NOMO-1 treated with dmso at 0.1 percent for 144 hours (cell line): ENCODE data around the gene TRDN.
"Not testable (repeated sequence)": the region's sequence is repeated elsewhere in the genome, so short reads cannot be mapped to it uniquely, and the experiment has no call there.

Source experiments
- DNase-seq: peaks from one replicate; lab custom pipeline; 2025; ENCODE audit not compliant: unreplicated experiment; lab: John Stamatoyannopoulos, UW

TRDN gene

DNA sequence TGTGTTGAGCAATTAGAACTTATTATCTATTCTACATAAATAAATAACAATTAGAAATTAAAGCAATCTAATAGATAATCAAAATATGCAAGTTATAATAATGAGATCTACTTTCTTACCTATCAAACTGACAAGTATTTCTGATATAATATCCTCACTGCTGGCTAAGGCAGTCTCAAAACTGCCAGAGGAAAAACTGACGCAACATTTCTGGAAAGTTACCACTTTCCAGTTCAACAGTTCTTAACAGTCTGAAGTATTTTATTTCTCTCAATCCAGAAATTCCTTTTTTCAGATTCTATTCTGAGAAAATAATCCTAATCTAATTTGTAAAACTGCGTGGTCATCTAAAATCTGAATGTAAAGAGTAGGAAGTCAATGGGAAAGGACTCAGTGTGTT lies 121.0 kb downstream of the TRDN start:
- no peak for DNase-seq

DNA sequence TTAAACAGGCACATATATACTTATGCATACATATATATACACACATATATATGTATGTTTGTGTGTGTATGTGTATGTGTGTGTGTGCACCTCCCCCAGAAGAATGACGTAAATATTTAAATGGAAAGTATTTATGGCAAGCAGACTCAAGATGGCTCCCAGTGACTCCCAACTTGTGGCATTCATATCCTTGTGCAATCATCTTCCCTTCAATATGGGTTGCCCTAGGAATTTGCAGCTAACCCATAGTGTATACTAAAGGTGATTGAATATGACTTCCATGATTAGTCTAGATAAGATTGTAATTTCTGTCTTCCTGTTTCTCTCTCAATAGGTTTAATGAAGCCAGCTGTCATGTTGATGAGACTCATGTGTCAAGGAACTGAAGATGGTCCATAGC lies 127.6 kb downstream of the TRDN start:
- DNase-seq = no peak

DNA sequence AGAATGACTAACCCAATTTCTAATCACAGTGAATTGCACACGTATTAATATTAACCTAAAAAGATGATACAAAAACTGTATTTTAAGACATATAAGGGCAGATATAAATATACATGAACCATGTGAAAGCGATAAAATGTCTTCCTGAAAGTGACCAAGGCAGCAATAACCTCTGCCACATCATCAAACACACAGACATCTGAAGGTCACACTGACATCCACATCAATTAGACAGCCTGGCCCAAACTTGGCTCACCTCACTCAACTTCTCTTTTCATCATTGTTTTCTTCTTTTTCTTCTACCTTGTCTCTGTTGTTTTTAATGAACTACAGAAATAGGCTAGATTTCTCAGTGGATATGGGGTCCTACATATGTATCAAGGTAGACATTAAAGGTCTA lies 128.5 kb downstream of the TRDN start:
- no peak for DNase-seq

DNA sequence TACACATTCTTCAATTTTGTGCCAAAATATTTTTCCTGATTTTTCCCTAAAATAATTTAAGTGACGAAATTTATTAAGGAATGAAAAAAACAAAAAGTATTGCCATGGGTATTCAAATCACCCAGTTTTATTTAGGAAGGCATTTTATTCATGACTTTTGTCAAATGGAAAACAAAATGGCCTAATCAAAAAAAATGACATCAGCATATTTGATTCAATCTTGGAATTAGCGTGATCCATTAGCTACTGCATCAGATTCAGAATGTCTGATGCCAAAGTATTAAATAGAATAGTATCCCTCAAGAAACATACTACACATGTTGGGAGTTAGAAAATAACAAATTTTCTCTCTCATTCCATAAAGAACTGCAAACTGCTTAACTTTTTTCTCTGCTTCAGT lies 129.2 kb downstream of the TRDN start:
- DNase-seq = no peak

DNA sequence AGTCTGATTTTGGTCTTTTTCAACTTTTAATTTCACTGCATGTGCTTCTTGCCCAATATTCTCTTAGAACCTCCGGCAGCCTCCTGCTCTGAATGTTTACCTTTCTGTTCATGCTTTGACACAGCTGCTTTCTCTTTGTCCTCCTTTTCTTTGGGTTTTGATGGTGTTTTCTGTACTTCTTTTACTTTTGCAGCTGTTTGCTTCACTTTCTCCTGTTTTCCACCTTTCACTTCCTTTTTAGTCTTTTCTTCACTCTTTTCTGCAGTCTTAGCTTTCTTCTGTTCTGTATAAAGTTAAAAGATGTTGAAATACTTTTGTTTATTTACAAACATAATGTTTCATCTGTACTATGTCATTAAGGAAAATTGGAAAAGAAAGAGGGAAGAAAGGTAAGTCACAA lies 133.1 kb downstream of the TRDN start:
- DNase-seq = no peak

DNA sequence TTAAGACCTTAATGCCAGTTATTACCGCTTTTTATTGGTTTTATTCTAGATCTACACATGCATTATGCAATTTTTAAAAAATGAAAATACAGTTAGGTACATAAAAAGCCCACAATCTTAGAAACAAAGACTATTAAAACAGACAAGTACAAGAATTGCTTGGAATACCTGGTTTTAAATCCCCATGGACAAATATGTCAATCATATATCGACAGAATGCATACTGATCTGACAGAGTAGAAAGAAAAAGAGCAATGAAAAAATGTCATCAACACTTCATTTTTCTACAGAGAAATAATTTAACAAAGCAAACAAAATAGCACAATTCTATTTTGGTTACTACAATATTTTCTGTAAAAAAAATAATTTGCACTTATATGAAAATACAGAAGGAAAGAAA lies 139.7 kb downstream of the TRDN start:
- no peak for DNase-seq

DNA sequence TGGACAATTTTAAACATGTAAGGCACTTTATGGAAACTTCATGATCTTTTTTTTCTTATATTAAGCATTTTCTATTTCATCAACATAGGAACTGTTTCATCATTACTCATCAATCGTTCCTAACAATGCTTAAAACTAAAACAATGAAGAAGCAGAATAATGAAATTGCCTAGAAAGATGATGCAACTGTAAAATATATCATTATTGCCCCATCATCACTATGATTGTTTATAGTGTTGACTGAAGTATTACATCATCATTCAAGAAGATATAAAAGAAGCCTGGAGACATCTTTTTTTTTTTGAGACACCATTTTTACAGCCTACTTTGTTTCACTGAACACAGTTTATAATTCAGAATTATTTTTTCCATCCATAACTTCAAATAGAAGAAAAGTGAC lies 147.2 kb downstream of the TRDN start:
- DNase-seq = no peak

DNA sequence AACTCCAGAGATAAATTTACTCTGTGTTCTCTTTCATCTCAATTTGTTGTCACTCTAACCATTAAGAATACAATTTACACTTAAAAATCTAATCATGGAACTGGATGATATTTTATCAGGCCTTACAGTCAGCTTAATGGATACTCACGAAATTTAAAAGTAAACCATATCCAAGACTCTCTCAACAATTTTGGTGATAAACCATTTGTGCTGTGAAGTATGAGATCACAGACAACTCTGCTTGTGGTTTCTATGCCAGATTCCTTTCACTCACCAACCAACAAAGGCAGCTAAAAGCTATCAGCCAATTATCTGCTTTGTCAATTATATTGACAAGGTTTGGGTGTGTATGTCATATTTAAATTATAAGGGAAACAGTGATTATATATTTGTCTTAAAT lies 155.8 kb downstream of the TRDN start:
- DNase-seq = no peak

DNA sequence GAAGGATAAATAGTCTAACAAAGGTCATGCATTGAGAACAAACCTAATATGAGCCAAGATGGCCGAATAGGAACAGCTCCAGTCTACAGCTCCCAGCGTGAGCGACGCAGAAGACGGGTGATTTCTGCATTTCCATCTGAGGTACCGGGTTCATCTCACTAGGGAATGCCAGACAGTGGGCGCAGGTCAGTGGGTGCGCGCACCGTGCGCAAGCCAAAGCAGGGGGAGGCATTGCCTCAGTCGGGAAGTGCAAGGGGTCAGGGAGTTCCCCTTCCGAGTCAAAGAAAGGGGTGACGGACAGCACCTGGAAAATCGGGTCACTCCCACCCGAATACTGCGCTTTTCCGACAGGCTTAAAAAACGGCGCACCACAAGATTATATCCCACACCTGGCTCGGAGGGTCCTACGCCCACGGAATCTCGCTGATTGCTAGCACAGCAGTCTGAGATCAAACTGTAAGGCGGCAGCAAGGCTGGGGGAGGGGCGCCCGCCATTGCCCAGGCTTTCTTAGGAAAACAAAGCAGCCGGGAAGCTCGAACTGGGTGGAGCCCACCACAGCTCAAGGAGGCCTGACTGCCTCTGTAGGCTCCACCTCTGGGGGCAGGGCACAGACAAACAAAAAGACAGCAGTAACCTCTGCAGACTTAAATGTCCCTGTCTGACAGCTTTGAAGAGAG lies 164.6 kb downstream of the TRDN start:
- DNase-seq = not testable (repeated sequence)

DNA sequence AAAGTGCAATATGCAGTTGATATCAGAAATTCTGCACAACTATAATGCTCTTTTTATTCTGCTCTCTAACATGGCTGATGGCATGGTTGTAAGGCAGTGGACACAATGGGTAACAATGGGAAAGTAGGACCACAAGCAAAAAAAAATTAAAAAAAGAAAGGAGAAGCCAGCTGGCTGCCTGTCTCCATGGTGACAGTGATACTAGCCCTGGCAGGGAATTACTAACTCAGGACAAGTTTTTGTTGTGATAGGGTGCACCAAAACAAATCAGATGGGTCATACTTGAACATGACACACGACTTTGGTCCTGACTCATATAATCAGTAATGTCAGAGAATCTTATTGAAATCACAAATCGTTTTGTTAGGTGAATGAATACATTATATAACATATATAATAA lies 169.4 kb downstream of the TRDN start:
- DNase-seq = no peak

DNA sequence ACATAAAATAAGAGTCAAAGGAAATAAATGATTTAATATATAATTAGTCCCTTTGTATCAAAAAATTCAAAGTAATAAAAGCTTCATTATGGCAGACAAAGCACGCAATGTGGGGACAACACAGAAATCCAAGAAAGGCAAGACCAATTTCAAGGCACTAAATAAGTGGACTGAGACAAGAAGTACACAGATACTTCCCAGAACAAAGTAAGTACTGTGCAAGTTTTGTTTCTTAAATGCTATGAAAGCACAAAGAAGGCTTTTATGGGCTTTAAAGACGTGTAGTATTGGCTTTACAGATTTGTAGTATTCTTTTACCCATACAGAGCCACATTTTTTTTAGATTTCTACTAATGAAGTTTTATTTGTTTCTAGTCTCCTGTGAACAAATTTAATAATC lies 174.6 kb downstream of the TRDN start:
- no peak for DNase-seq

DNA sequence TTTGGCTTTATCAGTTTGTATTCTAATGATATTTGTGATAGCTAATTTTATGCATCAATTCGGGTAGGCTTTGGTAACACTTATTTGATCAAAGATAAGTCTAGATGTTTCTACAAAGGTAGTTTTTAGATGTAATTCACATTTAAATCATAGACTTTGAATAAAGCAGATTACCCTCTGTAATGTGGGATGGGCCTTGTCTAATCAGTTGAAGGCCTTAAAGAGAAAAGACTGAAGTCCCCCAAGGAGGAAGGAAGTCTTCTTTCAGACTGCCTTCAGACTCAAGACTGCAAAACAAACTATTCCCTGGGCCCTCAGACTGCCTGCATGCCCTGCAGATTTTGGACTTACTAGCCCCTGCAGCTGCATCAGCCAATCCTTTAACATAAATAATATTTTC lies 178.5 kb downstream of the TRDN start:
- DNase-seq = no peak

DNA sequence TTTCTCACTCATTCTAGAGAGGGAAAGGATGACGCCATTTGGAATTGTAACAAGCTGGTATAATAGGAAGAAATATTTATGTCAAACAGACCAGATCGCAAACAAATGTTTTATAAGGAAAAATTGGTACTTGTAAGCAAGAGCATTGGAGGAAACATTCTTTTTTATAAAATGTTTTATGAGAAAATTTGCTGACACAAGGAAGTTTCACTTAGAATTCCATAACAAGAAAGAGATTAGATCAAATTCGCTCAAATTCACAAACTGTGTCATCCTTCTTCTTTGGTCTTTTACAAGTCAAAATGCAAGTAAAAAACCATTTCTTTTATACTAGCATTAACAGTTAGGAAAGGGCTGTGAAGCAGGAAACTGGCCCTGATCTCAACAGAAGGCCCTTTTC lies 179.9 kb downstream of the TRDN start:
- DNase-seq = no peak

DNA sequence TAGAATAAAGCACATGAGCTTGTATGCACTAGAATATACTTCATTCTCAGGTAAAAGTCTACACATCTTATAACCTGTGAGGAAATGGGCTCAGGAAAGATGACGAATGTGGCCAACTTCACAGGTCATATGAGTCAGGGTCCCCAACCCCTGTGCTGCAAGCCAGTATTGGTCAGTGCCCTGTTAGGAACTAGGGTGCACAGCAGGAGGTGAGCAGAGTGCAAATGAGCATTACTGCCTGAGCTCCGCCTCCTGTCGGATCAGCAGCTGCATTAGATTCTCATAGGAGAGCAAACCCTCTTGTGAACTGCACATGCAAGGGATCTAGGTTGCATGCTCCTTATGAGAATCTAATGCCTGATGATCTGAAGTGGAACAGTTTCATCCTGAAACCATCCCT lies 182.3 kb downstream of the TRDN start:
- DNase-seq = no peak

DNA sequence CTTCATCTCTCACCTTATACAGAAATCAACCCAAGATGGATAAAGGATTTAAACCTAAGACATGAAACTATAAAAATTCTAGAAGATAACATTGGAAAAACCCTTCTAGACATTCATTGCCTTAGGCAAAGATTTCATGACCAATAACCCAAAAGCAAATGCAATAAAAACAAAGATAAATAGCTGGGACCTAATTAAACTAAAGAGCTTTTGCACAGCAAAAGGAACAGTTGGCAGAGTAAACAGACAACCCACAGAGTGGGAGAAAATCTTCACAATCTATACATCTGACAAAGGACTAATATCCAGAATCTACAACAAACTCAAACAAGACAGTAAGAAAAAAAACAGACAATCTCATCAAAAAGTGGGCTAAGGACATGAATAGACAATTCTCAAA lies 183.7 kb downstream of the TRDN start:
- DNase-seq = not testable (repeated sequence)

DNA sequence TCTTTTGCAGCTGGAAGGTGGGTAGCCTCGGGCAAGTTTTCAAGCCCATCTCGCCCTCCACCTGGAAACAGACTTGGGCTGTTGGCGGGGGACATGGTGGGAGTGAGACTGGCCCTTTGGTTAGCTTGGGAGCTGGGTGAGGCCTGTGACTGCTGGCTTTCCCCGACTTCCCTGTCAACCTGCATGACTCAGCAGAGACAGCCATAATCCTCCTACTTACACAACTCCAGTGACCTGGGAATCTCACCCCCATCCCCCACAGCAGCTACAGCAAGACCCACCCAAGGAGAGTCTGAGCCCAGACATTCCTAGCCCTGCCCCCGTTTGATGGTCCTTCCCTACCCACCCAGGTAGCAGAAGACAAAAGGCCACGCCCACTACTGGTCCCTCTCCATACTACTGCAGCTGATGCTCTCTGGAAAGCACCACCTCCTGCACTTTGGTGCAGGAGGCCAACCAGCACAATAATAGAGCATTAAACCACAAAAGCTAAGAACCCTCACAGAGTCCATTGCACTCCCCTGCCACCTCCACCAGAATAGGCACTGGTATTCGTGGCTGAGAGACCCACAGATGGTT lies 188.4 kb downstream of the TRDN start:
- no peak for DNase-seq

DNA sequence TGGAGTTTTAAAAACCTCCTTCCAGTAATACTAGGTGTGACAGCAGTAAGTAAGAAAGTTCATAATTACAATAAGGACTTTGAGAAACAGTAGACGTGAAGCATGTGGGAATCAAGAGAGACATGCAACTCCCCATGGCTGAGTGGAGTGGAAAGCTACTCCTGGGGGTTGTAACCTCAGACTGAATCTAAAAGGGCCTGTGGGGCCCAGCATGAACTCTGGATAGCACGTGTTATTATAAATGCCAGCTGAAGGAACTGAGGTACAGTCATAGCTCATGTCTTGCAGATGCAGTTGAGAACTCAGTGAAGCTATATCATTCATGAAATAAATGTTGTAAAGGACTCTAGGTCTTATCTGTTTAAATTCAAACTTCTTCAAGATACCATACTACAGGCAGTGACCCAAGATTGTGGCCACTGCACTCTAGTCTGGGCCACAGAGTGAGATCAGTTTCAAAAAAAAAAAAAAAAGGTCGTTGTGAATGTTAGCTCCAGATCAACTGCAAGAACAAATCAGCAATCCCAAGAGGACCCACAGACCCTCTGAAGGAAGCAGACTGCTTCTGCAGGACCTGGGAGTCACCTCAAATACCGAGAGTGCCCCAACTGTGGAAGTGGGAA lies 189.3 kb downstream of the TRDN start:
- DNase-seq = no peak

DNA sequence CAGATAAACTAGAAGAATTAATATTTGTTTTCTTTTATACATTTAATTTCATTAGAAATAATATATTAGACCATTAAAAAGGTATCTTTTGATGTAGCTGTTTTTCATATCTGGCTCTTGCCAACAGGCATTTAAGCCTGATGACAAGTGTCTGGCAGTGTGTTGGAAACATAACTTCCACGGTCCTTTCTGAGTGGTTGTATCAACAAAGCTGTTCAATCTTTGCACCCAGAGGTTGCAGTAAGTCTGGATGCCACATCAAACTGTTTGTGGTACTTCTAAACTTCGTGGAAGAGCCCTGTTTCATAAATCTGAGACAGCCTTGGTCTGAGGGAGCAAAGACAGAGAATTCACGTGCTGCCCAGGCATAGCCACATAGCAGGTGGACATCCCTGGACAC lies 197.4 kb downstream of the TRDN start:
- no peak for DNase-seq

DNA sequence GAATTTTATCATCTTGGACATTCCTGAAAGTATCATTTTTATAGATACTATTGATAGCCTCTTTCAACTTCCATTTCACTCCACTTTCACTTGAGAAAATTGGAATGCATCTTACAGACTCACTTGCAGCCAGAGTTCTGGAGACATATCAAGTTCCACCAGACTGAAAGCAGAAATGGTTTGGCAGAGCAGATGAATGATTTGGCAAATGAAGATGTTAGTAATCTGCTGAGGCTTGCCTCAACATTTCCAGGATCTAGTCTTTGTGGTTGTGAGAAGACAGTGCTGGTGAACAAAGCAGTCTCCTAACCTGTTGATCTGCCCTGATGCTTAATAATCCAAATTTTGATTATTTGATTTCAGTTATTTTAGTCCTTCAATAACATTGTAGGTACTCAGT lies 202.6 kb downstream of the TRDN start:
- no peak for DNase-seq

DNA sequence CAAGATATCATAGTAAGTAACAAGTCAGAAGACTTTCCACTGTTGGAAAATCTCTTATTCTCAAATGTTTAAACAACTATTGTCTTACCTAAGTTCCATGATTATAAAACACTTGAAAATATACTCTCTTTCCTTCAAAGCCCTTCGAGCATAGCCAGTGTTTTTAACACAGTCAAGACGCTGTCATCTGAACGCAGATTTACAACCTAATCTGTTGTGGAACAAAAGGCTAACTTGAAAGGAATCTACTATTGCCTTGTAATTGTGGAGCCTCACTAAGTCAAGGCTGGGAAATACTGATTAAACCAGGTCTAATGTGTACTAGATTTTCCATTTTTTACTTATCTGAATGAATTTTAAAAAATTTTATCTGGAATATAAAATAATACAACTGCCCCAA lies 205.8 kb downstream of the TRDN start:
- no peak for DNase-seq

DNA sequence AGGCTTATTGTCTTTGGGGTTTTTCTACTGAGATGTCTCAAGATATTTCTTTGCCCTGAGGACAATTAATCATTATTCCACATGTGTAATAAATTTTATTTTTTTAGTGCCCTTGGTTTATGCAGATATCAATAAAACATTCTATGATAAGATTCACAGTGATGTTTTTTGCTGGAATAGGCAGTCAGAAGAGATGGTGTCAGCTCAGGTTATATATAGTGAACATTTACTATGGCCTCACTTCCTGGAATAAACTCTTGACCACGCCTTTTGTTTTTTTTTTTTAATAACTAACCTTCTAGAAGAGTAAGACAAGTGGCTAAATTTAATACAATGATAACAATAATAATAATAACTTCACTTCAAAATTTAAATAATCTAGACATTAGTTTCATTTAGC lies 209.7 kb downstream of the TRDN start:
- no peak for DNase-seq

DNA sequence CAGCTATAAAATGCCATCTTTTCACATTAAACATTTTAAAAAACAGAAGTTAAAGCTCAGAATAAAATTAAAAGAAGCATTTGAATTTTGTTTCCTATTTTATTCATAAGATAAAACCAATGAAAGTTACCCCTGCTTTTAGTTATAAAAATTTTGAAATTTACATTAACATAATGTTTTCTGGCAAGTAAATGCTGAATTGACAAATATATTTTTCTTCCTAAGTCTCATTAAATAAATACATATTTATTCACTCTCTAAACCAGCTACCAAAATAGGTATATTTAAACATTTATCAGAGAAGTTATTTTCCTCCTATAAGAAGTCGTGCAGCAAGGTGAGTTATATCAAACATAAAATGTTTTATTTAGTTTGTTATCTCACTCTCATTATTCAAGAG lies 213.6 kb downstream of the TRDN start:
- DNase-seq = no peak

DNA sequence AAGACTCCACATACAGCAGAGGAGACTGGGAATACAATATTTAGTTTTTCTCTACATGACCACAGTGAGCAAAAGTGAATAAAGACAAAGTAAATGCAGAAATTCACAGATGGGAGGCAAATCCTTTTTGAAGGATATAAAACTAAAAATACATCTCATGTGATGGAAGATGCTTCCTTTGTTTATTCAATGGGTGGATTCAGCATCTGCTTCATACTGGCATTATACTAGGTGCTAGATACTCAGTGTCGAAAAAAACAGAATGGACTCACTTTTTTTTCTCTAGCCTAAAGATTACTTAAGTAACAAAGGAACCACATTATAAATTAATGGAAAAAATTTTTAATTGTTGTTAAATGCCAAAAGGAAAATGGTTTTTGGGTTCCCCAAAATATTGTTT lies 216.2 kb downstream of the TRDN start:
- DNase-seq = no peak
